SK-N-SH treated with all-trans-retinoic acid at 6 μM for 48 hours (cell line): ENCODE data around the gene MAP3K13.

Experiments
- ARNTL ChIP-seq: fragments of 450-650 bp; formaldehyde crosslinking; IDR thresholded peaks from 2 replicates; pipeline ENCODE4 v1.5.0; 2020; ENCODE audit warnings: low read depth, mild to moderate bottlenecking, moderate library complexity, borderline replicate concordance
- ESRRG ChIP-seq: fragments of 250-450 bp; sonication (Bioruptor Pico); IDR thresholded peaks from 2 replicates; pipeline ENCODE4 v1.6.1; 2021; ENCODE audit warnings: mild to moderate bottlenecking
- OSR1 ChIP-seq: fragments of 250-450 bp; sonication (Bioruptor Pico); IDR thresholded peaks from 2 replicates; pipeline ENCODE4 v1.8.0; 2022; ENCODE audit warnings: moderate library complexity, mild to moderate bottlenecking, inconsistent platforms
- POU6F1 ChIP-seq: fragments of 250-450 bp; sonication (Bioruptor Pico); IDR thresholded peaks from 2 replicates; pipeline ENCODE4 v1.8.0; 2021; ENCODE audit warnings: low read depth, mild to moderate bottlenecking, moderate library complexity, borderline replicate concordance
- RARB ChIP-seq: fragments of 250-450 bp; sonication (Bioruptor Pico); IDR thresholded peaks from 2 replicates; pipeline ENCODE4 v1.8.0; 2021; ENCODE audit warnings: mild to moderate bottlenecking, moderate library complexity
- SNAI2 ChIP-seq: fragments of 250-450 bp; sonication (Bioruptor Pico); IDR thresholded peaks from 2 replicates; pipeline ENCODE4 v1.5.0; 2020; ENCODE audit warnings: mild to moderate bottlenecking, moderate library complexity
- ZFP3 ChIP-seq: fragments of 250-450 bp; sonication (Bioruptor Pico); IDR thresholded peaks from 2 replicates; pipeline ENCODE4 v1.5.0; 2020; ENCODE audit warnings: mild to moderate bottlenecking, moderate library complexity
- ZFP30 ChIP-seq: fragments of 450-650 bp; formaldehyde crosslinking; IDR thresholded peaks from 2 replicates; pipeline ENCODE4 v1.5.0; 2022; ENCODE audit warnings: mild to moderate bottlenecking, moderate library complexity
- ZNF565 ChIP-seq: fragments of 450-650 bp; formaldehyde crosslinking; conservative IDR thresholded peaks from 2 replicates; pipeline ENCODE4 v1.5.0; 2020; ENCODE audit warnings: low read depth, mild to moderate bottlenecking, moderate library complexity
- TF ChIP-seq, protein P1 (sequence below): fragments of 250-450 bp; sonication (Bioruptor Pico); IDR thresholded peaks from 2 replicates; pipeline ENCODE4 v1.5.1; 2020; ENCODE audit warnings: low read depth, mild to moderate bottlenecking, moderate library complexity
- TF ChIP-seq, protein P2 (sequence below): fragments of 250-450 bp; sonication (Bioruptor Pico); IDR thresholded peaks from 2 replicates; pipeline ENCODE4 v1.5.0; 2020; ENCODE audit warnings: mild to moderate bottlenecking, moderate library complexity
- TF ChIP-seq, protein P3 (sequence below): fragments of 250-450 bp; sonication (Bioruptor Pico); IDR thresholded peaks from 2 replicates; pipeline ENCODE4 v1.8.0; 2020; ENCODE audit warnings: mild to moderate bottlenecking, moderate library complexity, borderline replicate concordance
- TF ChIP-seq, protein P4 (sequence below): fragments of 250-450 bp; sonication (Bioruptor Pico); IDR thresholded peaks from 2 replicates; pipeline ENCODE4 v1.5.1; 2021; ENCODE audit warnings: mild to moderate bottlenecking, moderate library complexity

DNA sequence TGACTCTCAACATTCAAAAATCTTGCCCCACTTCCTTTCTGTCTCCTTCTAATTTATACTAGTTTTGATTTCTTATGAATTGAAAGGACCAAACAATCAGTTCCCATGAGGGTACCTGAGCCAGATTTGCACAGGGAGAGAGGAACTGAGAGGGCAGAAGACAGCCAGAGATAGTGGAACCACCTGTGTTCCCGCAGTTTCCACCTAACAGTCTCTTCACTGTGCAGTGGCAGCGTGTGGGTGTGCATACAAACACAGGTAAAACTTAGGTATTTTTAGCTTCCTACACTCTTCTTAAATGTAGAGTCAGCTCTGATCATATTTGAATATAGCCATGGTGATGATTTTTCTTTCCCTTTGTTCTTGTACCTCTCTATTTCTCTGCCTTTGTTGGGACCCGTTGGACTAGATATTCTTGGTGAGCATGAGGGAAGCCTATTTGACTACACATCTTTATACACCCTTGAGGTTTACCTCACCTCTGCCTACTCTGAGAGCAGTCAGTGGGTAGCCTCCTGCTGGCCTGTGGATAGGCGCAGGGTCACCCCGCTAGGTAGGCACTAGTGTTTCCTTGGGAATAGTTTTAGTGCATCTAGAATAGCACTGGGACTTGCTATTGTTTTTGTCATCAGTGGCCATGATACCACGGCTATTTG is 58.8 kb downstream of the MAP3K13 start:
- TF ChIP-seq ESRRG (CRISPR knock-in tag) (no peak), RARB (CRISPR knock-in tag) (no peak), ARNTL (CRISPR knock-in tag) (no peak), SNAI2 (CRISPR knock-in tag) (no peak), ZFP30 (CRISPR knock-in tag) (no peak), ZNF565 (CRISPR knock-in tag) (no peak), POU6F1 (CRISPR knock-in tag) (no peak), ZFP3 (CRISPR knock-in tag) (no peak), OSR1 (CRISPR knock-in tag) (no peak)
- TF ChIP-seq, protein P1, sequence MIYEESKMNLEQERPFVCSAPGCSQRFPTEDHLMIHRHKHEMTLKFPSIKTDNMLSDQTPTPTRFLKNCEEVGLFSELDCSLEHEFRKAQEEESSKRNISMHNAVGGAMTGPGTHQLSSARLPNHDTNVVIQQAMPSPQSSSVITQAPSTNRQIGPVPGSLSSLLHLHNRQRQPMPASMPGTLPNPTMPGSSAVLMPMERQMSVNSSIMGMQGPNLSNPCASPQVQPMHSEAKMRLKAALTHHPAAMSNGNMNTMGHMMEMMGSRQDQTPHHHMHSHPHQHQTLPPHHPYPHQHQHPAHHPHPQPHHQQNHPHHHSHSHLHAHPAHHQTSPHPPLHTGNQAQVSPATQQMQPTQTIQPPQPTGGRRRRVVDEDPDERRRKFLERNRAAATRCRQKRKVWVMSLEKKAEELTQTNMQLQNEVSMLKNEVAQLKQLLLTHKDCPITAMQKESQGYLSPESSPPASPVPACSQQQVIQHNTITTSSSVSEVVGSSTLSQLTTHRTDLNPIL (CRISPR knock-in tag) = no peak
- TF ChIP-seq, protein P2, sequence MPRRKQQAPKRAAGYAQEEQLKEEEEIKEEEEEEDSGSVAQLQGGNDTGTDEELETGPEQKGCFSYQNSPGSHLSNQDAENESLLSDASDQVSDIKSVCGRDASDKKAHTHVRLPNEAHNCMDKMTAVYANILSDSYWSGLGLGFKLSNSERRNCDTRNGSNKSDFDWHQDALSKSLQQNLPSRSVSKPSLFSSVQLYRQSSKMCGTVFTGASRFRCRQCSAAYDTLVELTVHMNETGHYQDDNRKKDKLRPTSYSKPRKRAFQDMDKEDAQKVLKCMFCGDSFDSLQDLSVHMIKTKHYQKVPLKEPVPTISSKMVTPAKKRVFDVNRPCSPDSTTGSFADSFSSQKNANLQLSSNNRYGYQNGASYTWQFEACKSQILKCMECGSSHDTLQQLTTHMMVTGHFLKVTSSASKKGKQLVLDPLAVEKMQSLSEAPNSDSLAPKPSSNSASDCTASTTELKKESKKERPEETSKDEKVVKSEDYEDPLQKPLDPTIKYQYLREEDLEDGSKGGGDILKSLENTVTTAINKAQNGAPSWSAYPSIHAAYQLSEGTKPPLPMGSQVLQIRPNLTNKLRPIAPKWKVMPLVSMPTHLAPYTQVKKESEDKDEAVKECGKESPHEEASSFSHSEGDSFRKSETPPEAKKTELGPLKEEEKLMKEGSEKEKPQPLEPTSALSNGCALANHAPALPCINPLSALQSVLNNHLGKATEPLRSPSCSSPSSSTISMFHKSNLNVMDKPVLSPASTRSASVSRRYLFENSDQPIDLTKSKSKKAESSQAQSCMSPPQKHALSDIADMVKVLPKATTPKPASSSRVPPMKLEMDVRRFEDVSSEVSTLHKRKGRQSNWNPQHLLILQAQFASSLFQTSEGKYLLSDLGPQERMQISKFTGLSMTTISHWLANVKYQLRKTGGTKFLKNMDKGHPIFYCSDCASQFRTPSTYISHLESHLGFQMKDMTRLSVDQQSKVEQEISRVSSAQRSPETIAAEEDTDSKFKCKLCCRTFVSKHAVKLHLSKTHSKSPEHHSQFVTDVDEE = no peak
- TF ChIP-seq, protein P3, sequence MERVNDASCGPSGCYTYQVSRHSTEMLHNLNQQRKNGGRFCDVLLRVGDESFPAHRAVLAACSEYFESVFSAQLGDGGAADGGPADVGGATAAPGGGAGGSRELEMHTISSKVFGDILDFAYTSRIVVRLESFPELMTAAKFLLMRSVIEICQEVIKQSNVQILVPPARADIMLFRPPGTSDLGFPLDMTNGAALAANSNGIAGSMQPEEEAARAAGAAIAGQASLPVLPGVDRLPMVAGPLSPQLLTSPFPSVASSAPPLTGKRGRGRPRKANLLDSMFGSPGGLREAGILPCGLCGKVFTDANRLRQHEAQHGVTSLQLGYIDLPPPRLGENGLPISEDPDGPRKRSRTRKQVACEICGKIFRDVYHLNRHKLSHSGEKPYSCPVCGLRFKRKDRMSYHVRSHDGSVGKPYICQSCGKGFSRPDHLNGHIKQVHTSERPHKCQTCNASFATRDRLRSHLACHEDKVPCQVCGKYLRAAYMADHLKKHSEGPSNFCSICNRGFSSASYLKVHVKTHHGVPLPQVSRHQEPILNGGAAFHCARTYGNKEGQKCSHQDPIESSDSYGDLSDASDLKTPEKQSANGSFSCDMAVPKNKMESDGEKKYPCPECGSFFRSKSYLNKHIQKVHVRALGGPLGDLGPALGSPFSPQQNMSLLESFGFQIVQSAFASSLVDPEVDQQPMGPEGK (CRISPR knock-in tag) = no peak
- TF ChIP-seq, protein P4, sequence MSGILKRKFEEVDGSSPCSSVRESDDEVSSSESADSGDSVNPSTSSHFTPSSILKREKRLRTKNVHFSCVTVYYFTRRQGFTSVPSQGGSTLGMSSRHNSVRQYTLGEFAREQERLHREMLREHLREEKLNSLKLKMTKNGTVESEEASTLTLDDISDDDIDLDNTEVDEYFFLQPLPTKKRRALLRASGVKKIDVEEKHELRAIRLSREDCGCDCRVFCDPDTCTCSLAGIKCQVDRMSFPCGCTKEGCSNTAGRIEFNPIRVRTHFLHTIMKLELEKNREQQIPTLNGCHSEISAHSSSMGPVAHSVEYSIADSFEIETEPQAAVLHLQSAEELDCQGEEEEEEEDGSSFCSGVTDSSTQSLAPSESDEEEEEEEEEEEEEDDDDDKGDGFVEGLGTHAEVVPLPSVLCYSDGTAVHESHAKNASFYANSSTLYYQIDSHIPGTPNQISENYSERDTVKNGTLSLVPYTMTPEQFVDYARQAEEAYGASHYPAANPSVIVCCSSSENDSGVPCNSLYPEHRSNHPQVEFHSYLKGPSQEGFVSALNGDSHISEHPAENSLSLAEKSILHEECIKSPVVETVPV (CRISPR knock-in tag) = no peak
